Measurements from ENCODE around the gene ULK3.

ULK3 gene

DNA sequence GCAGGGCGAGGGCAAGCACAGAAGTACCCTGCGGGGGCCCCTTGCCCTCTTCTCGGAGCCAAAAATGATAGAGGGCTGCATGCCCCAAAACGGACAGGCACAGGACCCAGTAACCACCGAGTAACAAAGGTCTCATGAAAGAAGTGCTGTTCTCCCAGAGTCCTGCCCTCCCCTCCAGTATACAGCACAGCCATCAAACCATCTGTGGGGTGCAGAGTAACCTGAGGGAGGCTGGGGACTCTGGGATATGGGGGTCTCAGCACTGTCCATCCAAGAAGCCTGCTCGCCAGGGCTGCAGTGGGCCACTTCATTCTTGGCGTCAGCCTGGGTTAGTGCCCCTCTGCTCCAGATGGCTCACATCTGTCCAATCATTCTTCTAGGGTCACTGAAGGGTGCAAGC is 6.1 kb downstream of the ULK3 start:
- H3K4me1 ChIP-seq (ENCODE audit: low read depth, poor library complexity, severe bottlenecking) = no peaks in the 10 kb centered on the region
- no peaks in the 10 kb centered on the region for H3K79me2 ChIP-seq (ENCODE audit: insufficient read depth, low read depth)
- no peaks in the 10 kb centered on the region for H3K36me3 ChIP-seq (ENCODE audit: insufficient read depth)
- H3K4me3 ChIP-seq (IDR thresholded peaks at IDR 0.05; ENCODE audit: insufficient read depth, low read depth, low read length) = no peak overlapping the region
- H4K20me1 ChIP-seq (ENCODE audit: insufficient read depth) = no peaks in the 10 kb centered on the region
- no peak overlapping the region for H3K27ac ChIP-seq
- TF ChIP-seq, protein P1, sequence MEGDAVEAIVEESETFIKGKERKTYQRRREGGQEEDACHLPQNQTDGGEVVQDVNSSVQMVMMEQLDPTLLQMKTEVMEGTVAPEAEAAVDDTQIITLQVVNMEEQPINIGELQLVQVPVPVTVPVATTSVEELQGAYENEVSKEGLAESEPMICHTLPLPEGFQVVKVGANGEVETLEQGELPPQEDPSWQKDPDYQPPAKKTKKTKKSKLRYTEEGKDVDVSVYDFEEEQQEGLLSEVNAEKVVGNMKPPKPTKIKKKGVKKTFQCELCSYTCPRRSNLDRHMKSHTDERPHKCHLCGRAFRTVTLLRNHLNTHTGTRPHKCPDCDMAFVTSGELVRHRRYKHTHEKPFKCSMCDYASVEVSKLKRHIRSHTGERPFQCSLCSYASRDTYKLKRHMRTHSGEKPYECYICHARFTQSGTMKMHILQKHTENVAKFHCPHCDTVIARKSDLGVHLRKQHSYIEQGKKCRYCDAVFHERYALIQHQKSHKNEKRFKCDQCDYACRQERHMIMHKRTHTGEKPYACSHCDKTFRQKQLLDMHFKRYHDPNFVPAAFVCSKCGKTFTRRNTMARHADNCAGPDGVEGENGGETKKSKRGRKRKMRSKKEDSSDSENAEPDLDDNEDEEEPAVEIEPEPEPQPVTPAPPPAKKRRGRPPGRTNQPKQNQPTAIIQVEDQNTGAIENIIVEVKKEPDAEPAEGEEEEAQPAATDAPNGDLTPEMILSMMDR (conservative IDR thresholded peaks at IDR 0.05; ENCODE audit: low read depth, low read length) = no peak
- no peak overlapping the region for H3K4me2 ChIP-seq
- H3K27me3 ChIP-seq (ENCODE audit: insufficient read depth, low read depth) = no peaks in the 10 kb centered on the region; the same call in 1 of the 2 replicates
- no peak overlapping the region for H3K9ac ChIP-seq
- H2AFZ ChIP-seq (ENCODE audit: low read depth) = no peak overlapping the region

DNA sequence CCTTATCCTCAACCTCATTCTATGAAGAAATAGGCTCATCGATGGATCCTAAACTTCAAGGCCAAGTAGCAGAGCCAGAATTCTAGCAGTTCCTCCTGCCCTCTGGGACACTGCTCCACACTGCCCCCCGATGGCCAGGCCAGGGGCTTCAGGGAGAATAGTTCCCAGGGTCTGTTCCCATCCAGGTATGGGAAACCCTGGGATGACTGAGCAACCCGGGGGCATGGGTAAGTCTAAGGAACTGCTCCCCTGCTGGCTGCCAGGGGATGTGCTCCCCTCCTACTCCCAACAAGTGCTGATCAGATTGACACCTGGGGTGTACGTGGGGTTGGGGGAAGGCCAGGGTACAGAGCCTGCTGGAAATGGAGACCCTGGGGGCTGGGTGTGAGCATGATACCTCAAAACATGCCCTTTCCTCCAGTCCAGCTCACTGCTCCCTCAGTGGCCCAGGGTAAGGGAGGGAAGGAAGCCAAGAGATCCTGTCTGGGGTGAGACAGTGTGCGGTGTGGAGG is 7.6 kb downstream of the ULK3 start:
- Histone ChIP-seq H3K4me3 (IDR thresholded peaks at IDR 0.05; ENCODE audit: insufficient read depth, low read depth, low read length) (no peak overlapping the region), H3K4me1 (ENCODE audit: low read depth, poor library complexity, severe bottlenecking) (no peaks in the 10 kb centered on the region), H4K20me1 (ENCODE audit: insufficient read depth) (no peaks in the 10 kb centered on the region), H3K9ac (no peak overlapping the region), H3K36me3 (ENCODE audit: insufficient read depth) (no peaks in the 10 kb centered on the region), H3K27ac (no peak overlapping the region), H3K79me2 (ENCODE audit: insufficient read depth, low read depth) (no peaks in the 10 kb centered on the region), H3K27me3 (ENCODE audit: insufficient read depth, low read depth) (peaks cover 5% of the 10 kb centered on the region; the same call in 1 of the 2 replicates), H3K4me2 (no peak overlapping the region), H2AFZ (ENCODE audit: low read depth) (no peak overlapping the region)
- TF ChIP-seq, protein P1 (conservative IDR thresholded peaks at IDR 0.05; ENCODE audit: low read depth, low read length) = peak; percentile 84

DNA sequence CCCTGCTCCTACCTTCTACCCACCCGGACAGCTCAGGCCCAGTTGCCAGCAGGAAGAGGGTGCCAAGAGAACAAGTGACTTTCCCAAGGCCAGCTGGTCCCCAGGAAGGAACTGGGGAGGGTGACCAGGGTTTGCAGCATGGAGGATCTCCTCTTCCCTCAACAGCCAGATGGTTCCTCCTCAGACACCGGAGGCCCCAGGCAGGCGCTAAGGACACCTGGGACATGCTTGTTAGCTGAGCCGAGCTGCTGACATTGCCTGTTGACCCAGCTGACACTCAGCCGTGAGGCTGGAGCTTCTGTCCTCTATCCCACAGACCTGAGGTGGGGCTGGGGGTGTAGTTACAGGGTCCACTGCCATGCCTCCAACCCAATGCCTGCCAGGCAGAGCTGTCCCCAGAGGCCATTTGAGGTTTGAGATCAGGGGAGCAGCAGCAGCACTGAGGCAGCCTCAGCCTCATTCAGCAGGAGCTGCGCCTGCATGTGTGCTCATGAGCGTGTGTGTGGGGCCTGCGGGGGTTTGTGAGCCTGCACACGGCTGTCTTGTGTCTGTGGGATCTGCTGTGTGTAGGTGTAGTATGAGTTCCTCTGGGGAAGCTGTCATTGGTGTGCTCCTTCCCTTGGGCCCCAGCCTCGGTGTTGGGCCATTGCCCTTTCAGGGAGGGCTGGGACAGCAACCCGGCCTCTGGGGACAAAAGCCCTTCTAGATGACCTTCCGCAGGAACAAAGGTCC is 9.4 kb downstream of the ULK3 start:
- Histone ChIP-seq H4K20me1 (ENCODE audit: insufficient read depth) (no peaks in the 10 kb centered on the region), H3K4me3 (IDR thresholded peaks at IDR 0.05; ENCODE audit: insufficient read depth, low read depth, low read length) (no peak overlapping the region), H3K27me3 (ENCODE audit: insufficient read depth, low read depth) (peaks cover 16% of the 10 kb centered on the region), H3K4me1 (ENCODE audit: low read depth, poor library complexity, severe bottlenecking) (no peaks in the 10 kb centered on the region), H3K9ac (no peak overlapping the region), H3K79me2 (ENCODE audit: insufficient read depth, low read depth) (no peaks in the 10 kb centered on the region), H3K27ac (no peak overlapping the region), H3K4me2 (no peak overlapping the region), H2AFZ (ENCODE audit: low read depth) (no peak overlapping the region), H3K36me3 (ENCODE audit: insufficient read depth) (no peaks in the 10 kb centered on the region)
- TF ChIP-seq, protein P1 (conservative IDR thresholded peaks at IDR 0.05; ENCODE audit: low read depth, low read length) = no peak

DNA sequence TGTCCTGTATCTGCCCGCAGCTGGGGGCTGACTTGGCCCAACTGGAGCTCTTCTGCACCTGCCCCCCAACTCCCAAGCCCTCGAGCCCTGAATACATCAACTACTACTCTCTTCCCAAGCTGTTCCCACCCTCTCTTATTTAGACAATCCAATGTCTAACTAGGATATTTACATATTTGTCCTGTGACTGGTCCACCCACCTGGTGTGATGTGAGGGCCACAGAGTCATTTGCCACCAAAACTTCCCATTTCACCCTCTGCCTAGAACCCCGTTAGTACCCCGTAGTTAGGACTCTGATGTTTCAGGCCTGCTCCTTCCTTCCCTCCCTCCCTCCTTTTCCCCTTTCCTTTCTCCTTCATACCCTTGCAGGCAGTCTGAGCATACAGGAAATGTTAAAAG is 10.1 kb downstream of the ULK3 start:
- TF ChIP-seq, protein P1 (conservative IDR thresholded peaks at IDR 0.05; ENCODE audit: low read depth, low read length) = no peak
- H2AFZ ChIP-seq (ENCODE audit: low read depth) = no peak overlapping the region
- H3K27ac ChIP-seq = no peak overlapping the region
- H3K36me3 ChIP-seq (ENCODE audit: insufficient read depth) = no peaks in the 10 kb centered on the region
- H3K9ac ChIP-seq = no peak overlapping the region
- H3K4me2 ChIP-seq = no peak overlapping the region
- H3K4me1 ChIP-seq (ENCODE audit: low read depth, poor library complexity, severe bottlenecking) = no peaks in the 10 kb centered on the region
- H3K27me3 ChIP-seq (ENCODE audit: insufficient read depth, low read depth) = peaks cover 21% of the 10 kb centered on the region
- no peak overlapping the region for H3K4me3 ChIP-seq (IDR thresholded peaks at IDR 0.05; ENCODE audit: insufficient read depth, low read depth, low read length)
- no peaks in the 10 kb centered on the region for H4K20me1 ChIP-seq (ENCODE audit: insufficient read depth)
- no peaks in the 10 kb centered on the region for H3K79me2 ChIP-seq (ENCODE audit: insufficient read depth, low read depth)

All from KMS-11 (cell line).